CD14-positive monocyte (primary cell): ENCODE measurements around the gene TREM1. TPM values are rescaled to one million over a fixed set of nuclear protein-coding genes. Genes with fewer than 3 reads are reported as not detected.

Experiments
- DNase-seq, 3 donors: peaks; one replicate each; pipeline ENCODE4 v3.0.0-alpha.2; 2011 to 2022
- H2AFZ ChIP-seq: 2 replicates; pipeline ENCODE4 v1.6.0; 2012; ENCODE audit warnings: mild to moderate bottlenecking, low read depth, low read length, inconsistent platforms; ENCODE audit not compliant: insufficient read depth, poor library complexity, severe bottlenecking
- H3K27ac ChIP-seq, 2 donors: 1 replicate in 1 of 2; 2 replicates in 1 of 2; pipeline ENCODE4 v1.5.1; 2012 to 2013; ENCODE audit warnings: low read length in 2 of 2, control low read depth in 1 of 2, inconsistent platforms in 1 of 2, low read depth in 1 of 2, mild to moderate bottlenecking in 1 of 2
- H3K27me3 ChIP-seq, 2 donors: one replicate each; pipeline versions ENCODE4 v1.6.0 to v1.6.1; 2011 to 2013; ENCODE audit warnings: low read length in 2 of 2; ENCODE audit not compliant: control insufficient read depth in 2 of 2, insufficient read depth in 2 of 2
- H3K36me3 ChIP-seq, 2 donors: replicated peaks in 1 of 2; 1 replicate in 1 of 2; 2 replicates in 1 of 2; pipeline versions ENCODE4 v1.5.1 to v1.6.1; 2012 to 2013; ENCODE audit warnings: low read length in 2 of 2, control low read depth in 1 of 2, inconsistent platforms in 1 of 2, mild to moderate bottlenecking in 1 of 2; ENCODE audit not compliant: insufficient read depth in 2 of 2, control insufficient read depth in 1 of 2
- H3K4me1 ChIP-seq, 2 donors: 1 replicate in 1 of 2; 2 replicates in 1 of 2; pipeline versions ENCODE4 v1.5.1 to v1.6.1; 2012 to 2013; ENCODE audit warnings: low read length in 2 of 2, control low read depth in 1 of 2, inconsistent platforms in 1 of 2, mild to moderate bottlenecking in 1 of 2, moderate library complexity in 1 of 2; ENCODE audit not compliant: insufficient read depth in 2 of 2, control insufficient read depth in 1 of 2
- H3K4me2 ChIP-seq: replicated peaks from 2 replicates; pipeline ENCODE3; 2012; ENCODE audit warnings: low read length, moderate library complexity, mild to moderate bottlenecking; ENCODE audit not compliant: poor library complexity, severe bottlenecking; ENCODE audit errors: extremely low read depth
- H3K4me3 ChIP-seq, 3 experiments: fragments of 200-600 bp in 1 of 3; sonication (generic) in 1 of 3; replicated peaks in 1 of 3; 1 replicate in 2 of 3; 2 replicates in 1 of 3; pipeline ENCODE4 v1.5.1; 2011 to 2013; ENCODE audit warnings: low read length in 3 of 3, mild to moderate bottlenecking in 3 of 3, control low read depth in 2 of 3, low read depth in 2 of 3, inconsistent platforms in 1 of 3, moderate library complexity in 1 of 3
- H3K79me2 ChIP-seq: 2 replicates; pipeline ENCODE4 v1.6.0; 2012; ENCODE audit warnings: mild to moderate bottlenecking, control low read depth, inconsistent platforms, low read length, moderate library complexity; ENCODE audit not compliant: insufficient read depth
- H3K9ac ChIP-seq: 2 replicates; pipeline ENCODE4 v1.6.0; 2017; ENCODE audit warnings: low read length, mild to moderate bottlenecking; ENCODE audit not compliant: insufficient read depth, poor library complexity, severe bottlenecking
- H3K9me3 ChIP-seq, 2 donors: replicated peaks in 1 of 2; 1 replicate in 1 of 2; 2 replicates in 1 of 2; pipeline versions ENCODE4 v1.5.1 to v1.6.1; 2012 to 2013; ENCODE audit warnings: low read length in 2 of 2, control low read depth in 1 of 2; ENCODE audit not compliant: control insufficient read depth in 1 of 2, insufficient read depth in 1 of 2
- H4K20me1 ChIP-seq: 2 replicates; pipeline ENCODE4 v1.6.0; 2012; ENCODE audit warnings: mild to moderate bottlenecking, low read length, control low read depth, moderate library complexity; ENCODE audit not compliant: insufficient read depth
- H3K27ac Mint-ChIP-seq, 7 donors: one replicate each; pipeline ENCODE4 v1.8.0; 2020; ENCODE audit warnings: mild to moderate bottlenecking in 7 of 7, mixed read lengths in 7 of 7, moderate library complexity in 6 of 7, inconsistent platforms in 2 of 7
- H3K27me3 Mint-ChIP-seq, 3 donors: one replicate each; pipeline ENCODE4 v1.8.0; 2021 to 2022; ENCODE audit warnings: low read depth in 3 of 3, mild to moderate bottlenecking in 3 of 3, mixed read lengths in 3 of 3, moderate library complexity in 3 of 3, inconsistent platforms in 1 of 3
- H3K36me3 Mint-ChIP-seq, 2 donors: one replicate each; pipeline ENCODE4 v1.8.0; 2020; ENCODE audit warnings: mixed read lengths in 2 of 2, inconsistent platforms in 1 of 2, mild to moderate bottlenecking in 1 of 2
- H3K4me1 Mint-ChIP-seq: one replicate; pipeline ENCODE4 v1.8.0; 2020; ENCODE audit warnings: mild to moderate bottlenecking, mixed read lengths
- H3K4me3 Mint-ChIP-seq, 2 donors: one replicate each; pipeline ENCODE4 v1.8.0; 2020; ENCODE audit warnings: mild to moderate bottlenecking in 2 of 2, mixed read lengths in 2 of 2, moderate library complexity in 1 of 2
- H3K9me3 Mint-ChIP-seq, 7 donors: one replicate each; pipeline ENCODE4 v1.8.0; 2020 to 2022; ENCODE audit warnings: mixed read lengths in 7 of 7, mild to moderate bottlenecking in 6 of 7, moderate library complexity in 6 of 7, inconsistent platforms in 2 of 7
- CTCF ChIP-seq: fragments of 200-600 bp; IDR thresholded peaks from one replicate; pipeline ENCODE4 v1.8.0; 2022; ENCODE audit warnings: antibody characterized with exemption, mild to moderate bottlenecking
- WGBS: methylation state at CpG from one replicate; pipeline ENCODE4 v1.1.5; 2013; ENCODE audit warnings: missing lambda C conversion rate; ENCODE audit not compliant: insufficient coverage; 5-methylcytosine and 5-hydroxymethylcytosine counted together
- intact Hi-C, 2 donors: fragments of 100-400 bp; cut with micrococcal nuclease; formaldehyde crosslinking; loops; one replicate each; pipeline versions ENCODE4 v1.15.0 to v1.15.1; 2023
- polyA plus RNA-seq, 3 donors: library from polyadenylated mRNA; depleted of rRNA in 1 of 3; unstranded in 2 of 3; stranded (reverse) in 1 of 3; fragments of 300-500 nt in 2 of 3; fragments of >200 nt in 1 of 3; fragmentation: Illumina TruSeq in 2 of 3; gene quantifications; 1 replicate in 2 of 3; 2 replicates in 1 of 3; pipeline ENCODE4 v1.2.3, GENCODE V29; 2012 to 2021

The TREM1 gene
- polyA plus RNA-seq, 3 donors: 175 to 303 (median 240) TPM

GRCh38 chr6:41321183-41321582, 34.7 kb upstream of the TREM1 start:
- no peaks in the 10 kb centered on the region for H4K20me1 ChIP-seq
- H3K27ac ChIP-seq: no peak overlapping the region
- intact Hi-C loops: no loop called here
- no peaks in the 10 kb centered on the region for H3K36me3 ChIP-seq
- Mint-ChIP-seq H3K27ac (no peak overlapping the region), H3K4me1 (peaks cover 13% of the 10 kb centered on the region), H3K27me3 (peaks cover 0 to 9% (median 7%) of the 10 kb centered on the region in 3 donors), H3K36me3 (no peaks in the 10 kb centered on the region), H3K9me3 (no peaks in the 10 kb centered on the region), H3K4me3 (no peak overlapping the region)
- no peaks in the 10 kb centered on the region for H3K79me2 ChIP-seq
- H3K4me1 ChIP-seq: peaks cover 11% of the 10 kb centered on the region in 2 donors
- no peak overlapping the region for H3K4me3 ChIP-seq
- peaks cover 0 to 5% of the 10 kb centered on the region in 2 donors for H3K27me3 ChIP-seq
- H3K9ac ChIP-seq: no peak overlapping the region
- no peak for DNase-seq
- no peak for TF ChIP-seq CTCF
- no peak overlapping the region for H2AFZ ChIP-seq
- no peaks in the 10 kb centered on the region for H3K9me3 ChIP-seq
- 72% methylated on average over 4 of the region's 4 CpGs for WGBS
- no peak overlapping the region for H3K4me2 ChIP-seq

- peaks cover 6 to 19% (median 14%) of the 10 kb centered on the region in 3 donors for H3K27me3 Mint-ChIP-seq
- Histone ChIP-seq H3K4me2 (peak overlapping the region; percentile 77), H3K9ac (peak overlapping the region; percentile 39), H3K79me2 (no peaks in the 10 kb centered on the region), H3K36me3 (no peaks in the 10 kb centered on the region), H2AFZ (peak overlapping the region; percentile 73), H3K4me3 (peak overlapping the region; percentile 27 to 71 (median 29)), H4K20me1 (no peaks in the 10 kb centered on the region), H3K9me3 (no peaks in the 10 kb centered on the region), H3K27me3 (peaks cover 6 to 8% of the 10 kb centered on the region in 2 donors), H3K4me1 (peaks cover 11% of the 10 kb centered on the region in 2 donors), H3K27ac (peak overlapping the region in 1 of 2 donors; percentile 28)
- peak overlapping the region; percentile 24 to 89 (median 75) for H3K27ac Mint-ChIP-seq
- H3K9me3 Mint-ChIP-seq: no peaks in the 10 kb centered on the region
- H3K36me3 Mint-ChIP-seq: no peaks in the 10 kb centered on the region
- TF ChIP-seq CTCF: peak; percentile 99
- H3K4me1 Mint-ChIP-seq: peaks cover 13% of the 10 kb centered on the region
- peak; percentile 82 to 90 (median 85) for DNase-seq
- peak overlapping the region; percentile 74 to 85 for H3K4me3 Mint-ChIP-seq
- intact Hi-C loops: loop anchor here (2.0 to 5.0 kb wide), 4 partner anchors 42 to 227 kb away; partner anchors contain the start of gene TREML4 (in 2 of the 2)
- WGBS: 16% methylated on average over 32 of the region's 33 CpGs
Measured at GRCh38 chr6:41318654-41319565, 32.4 kb upstream of the TREM1 start.
